Measurements from ENCODE around the gene PDCD7.
"Not testable (repeated sequence)": the region's sequence is repeated elsewhere in the genome, so short reads cannot be mapped to it uniquely, and the experiment has no call there.

The PDCD7 gene

GRCh38 chr15:65115086-65115485 is 18.5 kb downstream of the PDCD7 start, which contains the start of gene UBAP1L:
UBAP1L (minus strand) TSS chr15:65115200; CDS start chr15:65106215, 8,985 bp downstream.
- no peak for DNase-seq

- no peak for DNase-seq
These were observed 22.8 kb downstream of the PDCD7 start for GRCh38 chr15:65110676-65111292.

- no peak for DNase-seq
These were observed 27.5 kb downstream of the PDCD7 start for GRCh38 chr15:65106011-65106590.

GRCh38 chr15:65105038-65105437 is 28.6 kb downstream of the PDCD7 start:
- DNase-seq = no peak

- DNase-seq = no peak
These were observed 30.7 kb downstream of the PDCD7 start for GRCh38 chr15:65102912-65103311.

GRCh38 chr15:65101891-65102708 is 31.5 kb downstream of the PDCD7 start:
- no peak for DNase-seq

GRCh38 chr15:65101411-65101890 is 32.2 kb downstream of the PDCD7 start:
- peak; percentile 68 for DNase-seq

- DNase-seq = no peak
These were observed 33.2 kb downstream of the PDCD7 start for GRCh38 chr15:65100442-65100841.

- DNase-seq = not testable (repeated sequence)
These were observed 33.8 kb downstream of the PDCD7 start for GRCh38 chr15:65099801-65100200.

- DNase-seq = no peak
These were observed 34.3 kb downstream of the PDCD7 start for GRCh38 chr15:65099336-65099735.

- no peak for DNase-seq
These were observed 35.9 kb downstream of the PDCD7 start for GRCh38 chr15:65097651-65098263.

- no peak for DNase-seq
These were observed 36.9 kb downstream of the PDCD7 start for GRCh38 chr15:65096481-65097385.

GRCh38 chr15:65095747-65096104 is 37.9 kb downstream of the PDCD7 start:
- DNase-seq = no peak

- no peak for DNase-seq
These were observed 38.4 kb downstream of the PDCD7 start for GRCh38 chr15:65095011-65095746.

- DNase-seq = no peak
These were observed 39.2 kb downstream of the PDCD7 start for GRCh38 chr15:65094294-65094995.

- not testable (repeated sequence) for DNase-seq
These were observed 39.8 kb downstream of the PDCD7 start for GRCh38 chr15:65093793-65094170.

- no peak for DNase-seq
These were observed 40.5 kb downstream of the PDCD7 start for GRCh38 chr15:65092911-65093792.

- no peak for DNase-seq
These were observed 41.5 kb downstream of the PDCD7 start for GRCh38 chr15:65091946-65092770.

All from inflammatory macrophage treated with lipopolysaccharide for 4 hours (primary cell).